Activated CD8-positive, alpha-beta memory T cell treated with anti-CD3 and anti-CD28 coated beads for 36 hours (primary cell): ENCODE results near the gene CHCHD3. TPM values are rescaled to one million over a fixed set of nuclear protein-coding genes. Genes with fewer than 3 reads are reported as not detected.

Experiments used
- CTCF ChIA-PET: fragments of 350-600 bp; sonication (Branson Sonifier 250); formaldehyde crosslinking; loops from one replicate; lab custom pipeline; 2021; ENCODE audit warnings: antibody characterized with exemption; lab: Charles Lee
- POLR2A ChIA-PET: fragments of 350-600 bp; sonication (Branson Sonifier 250); formaldehyde crosslinking; loops from one replicate; lab custom pipeline; 2021; ENCODE audit warnings: antibody characterized with exemption; lab: Charles Lee
- total RNA-seq, 2 experiments: library from RNA; stranded (reverse); gene quantifications; one replicate each; pipeline ENCODE4 v1.2.3, GENCODE V29; 2021

The CHCHD3 gene
- total RNA-seq, 2 experiments from 2014 or later = 85.2 to 87.1 TPM

DNA sequence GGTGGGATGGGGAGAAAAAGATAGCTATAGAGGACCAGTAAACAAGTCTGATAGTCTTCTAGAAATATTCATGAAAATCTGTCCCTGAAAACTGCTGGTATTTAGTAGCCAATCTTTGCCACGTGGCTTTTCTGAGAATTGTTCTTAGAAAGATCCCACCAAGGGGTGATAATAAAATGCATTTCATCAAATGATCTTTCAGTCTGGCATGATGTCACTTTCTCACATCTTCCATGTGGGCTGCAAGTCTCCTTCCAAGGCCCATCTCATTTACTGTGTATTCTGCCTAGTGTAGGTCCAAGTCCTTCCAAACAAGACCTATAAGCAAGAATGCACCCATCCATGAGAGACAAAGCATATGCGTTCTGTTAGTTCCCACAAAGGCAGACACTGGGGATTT lies 226.0 kb downstream of the CHCHD3 start:
- ChIA-PET POLR2A (no interaction called here), CTCF (no interaction called here)

DNA sequence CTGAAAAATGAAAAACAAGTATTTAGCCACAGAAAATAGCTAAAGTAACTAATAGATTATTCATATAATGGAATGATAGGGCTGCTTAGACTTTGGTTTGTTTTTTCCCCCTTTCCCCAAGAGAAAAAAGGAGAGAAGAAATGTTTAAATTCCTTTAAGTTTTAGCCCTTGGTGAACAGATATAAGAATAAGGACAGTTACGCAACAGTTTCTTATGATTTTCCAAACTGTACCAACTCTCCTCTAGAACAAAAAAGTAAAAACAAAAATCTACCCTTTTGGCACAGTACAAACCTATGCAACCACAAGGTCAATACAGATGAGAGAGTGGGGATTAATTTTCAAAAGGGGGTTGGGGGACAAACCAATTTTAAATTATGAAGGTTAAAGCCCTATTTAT lies 227.7 kb downstream of the CHCHD3 start:
- CTCF ChIA-PET = no interaction called here
- POLR2A ChIA-PET = no interaction called here

DNA sequence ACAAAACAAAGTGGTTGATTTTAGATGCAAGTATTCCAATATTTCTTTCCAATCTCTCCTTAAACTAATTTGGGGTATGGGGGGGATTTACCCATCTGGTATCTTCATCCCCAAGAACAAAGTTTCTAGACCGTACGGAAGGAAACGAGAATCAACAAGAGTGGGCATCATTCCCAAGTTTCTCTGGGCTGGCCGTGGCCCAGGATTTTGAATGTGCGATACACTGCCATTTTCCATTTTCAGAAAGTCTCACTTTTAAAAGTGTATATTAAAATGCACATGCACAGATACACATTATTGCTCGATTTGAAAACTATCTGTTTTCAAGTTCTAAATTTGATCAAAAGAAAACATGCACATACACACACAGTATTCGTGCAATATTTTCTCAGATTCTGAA lies 234.5 kb downstream of the CHCHD3 start:
- POLR2A ChIA-PET = no interaction called here
- CTCF ChIA-PET = no interaction called here

DNA sequence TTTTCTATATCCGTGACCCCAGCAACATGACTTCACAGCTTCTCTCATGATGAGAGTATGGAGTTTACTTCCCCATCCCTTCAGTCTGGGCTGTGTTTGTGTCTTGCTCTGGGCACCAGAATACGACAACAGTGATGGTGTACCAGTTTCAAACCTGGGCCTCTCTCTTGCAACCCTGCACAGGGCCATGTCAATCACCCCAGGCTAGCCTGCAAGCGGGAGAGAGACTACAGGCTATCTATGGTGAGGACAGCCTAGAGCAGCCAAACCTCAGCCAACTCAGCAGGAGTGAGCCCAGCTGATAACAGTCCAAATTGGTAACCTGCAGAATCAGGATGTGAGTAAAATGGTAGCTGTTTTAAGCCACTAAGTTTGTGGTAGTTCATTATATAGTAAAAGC lies 235.8 kb downstream of the CHCHD3 start:
- CTCF ChIA-PET = no interaction called here
- POLR2A ChIA-PET = no interaction called here

DNA sequence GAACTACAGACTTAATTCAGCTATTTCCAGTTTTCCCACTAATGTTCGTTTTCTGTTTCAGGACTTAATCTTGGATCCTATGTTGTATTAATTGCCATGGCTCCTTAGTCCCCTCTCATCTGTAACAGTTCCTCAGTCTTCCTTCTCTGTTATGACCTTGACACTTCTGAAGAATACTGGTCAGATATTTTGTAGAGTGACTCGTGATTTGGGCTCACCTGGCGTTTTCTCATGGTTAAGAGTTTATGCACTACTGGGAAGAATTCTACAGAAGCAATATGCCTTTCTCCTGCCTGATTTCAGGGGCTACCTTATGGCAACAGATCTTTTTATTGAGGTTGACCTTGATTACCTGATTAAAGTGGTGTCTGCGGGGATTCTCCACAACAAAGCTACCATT lies 239.4 kb downstream of the CHCHD3 start:
- ChIA-PET POLR2A (no interaction called here), CTCF (no interaction called here)

DNA sequence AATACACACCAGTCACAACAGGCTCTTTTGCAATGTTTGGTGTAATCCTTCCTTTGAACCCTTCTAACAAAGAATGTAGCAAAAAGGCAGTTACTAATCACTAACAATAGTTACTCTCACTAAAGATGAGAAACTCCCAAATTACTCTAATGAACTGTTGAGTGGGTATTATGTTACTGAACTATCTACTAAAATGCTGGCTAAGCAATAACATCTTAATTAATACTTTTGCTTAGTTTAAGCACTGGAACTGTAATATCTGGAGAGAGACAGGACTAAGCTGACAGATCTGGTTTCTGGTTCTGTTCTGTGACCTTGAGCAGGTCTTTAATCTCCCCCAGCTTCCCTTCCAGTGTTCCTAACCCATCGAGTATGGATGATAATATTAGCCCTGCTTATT lies 241.7 kb downstream of the CHCHD3 start:
- ChIA-PET CTCF (no interaction called here), POLR2A (no interaction called here)

DNA sequence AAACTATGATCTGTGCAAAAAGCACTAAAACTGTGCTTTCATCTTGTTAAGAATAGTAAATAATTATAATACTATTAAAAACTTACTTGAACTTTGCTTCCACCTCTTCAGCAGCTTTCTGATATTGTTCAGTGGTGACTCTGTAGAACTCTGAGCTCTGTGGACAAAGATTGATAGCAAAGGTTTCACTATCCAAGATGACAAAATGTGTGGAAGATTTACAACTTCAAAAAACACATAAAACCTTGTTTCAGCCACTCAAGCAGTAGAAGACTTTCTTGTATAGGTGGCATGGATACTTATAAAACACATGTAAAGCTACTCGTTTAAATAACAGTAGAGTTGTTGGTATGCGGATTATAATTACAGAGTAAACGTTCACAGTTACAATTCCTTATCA lies 243.6 kb downstream of the CHCHD3 start:
- CTCF ChIA-PET = no interaction called here

DNA sequence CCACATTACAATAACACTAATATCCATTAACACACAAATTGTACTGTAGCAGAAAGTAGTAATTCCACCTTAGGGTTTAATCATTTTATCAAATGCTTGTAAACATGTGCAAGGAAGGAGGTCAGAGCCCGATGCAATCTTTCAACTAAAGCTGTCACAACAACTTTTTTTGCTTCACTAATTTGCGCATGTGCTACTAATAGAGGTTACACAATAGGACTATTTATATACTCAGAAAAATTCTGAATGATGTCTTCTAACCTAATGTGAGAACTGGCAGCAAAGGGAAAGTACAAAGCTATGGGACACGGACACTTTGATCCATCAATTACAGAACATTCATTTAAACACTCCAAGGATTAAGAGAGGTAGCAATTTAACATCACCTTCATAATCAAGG lies 244.4 kb downstream of the CHCHD3 start:
- POLR2A ChIA-PET = no interaction called here
- CTCF ChIA-PET = no interaction called here

More for the DNA sequence above, 243.6 kb downstream of the CHCHD3 start:
- POLR2A ChIA-PET = no interaction called here

DNA sequence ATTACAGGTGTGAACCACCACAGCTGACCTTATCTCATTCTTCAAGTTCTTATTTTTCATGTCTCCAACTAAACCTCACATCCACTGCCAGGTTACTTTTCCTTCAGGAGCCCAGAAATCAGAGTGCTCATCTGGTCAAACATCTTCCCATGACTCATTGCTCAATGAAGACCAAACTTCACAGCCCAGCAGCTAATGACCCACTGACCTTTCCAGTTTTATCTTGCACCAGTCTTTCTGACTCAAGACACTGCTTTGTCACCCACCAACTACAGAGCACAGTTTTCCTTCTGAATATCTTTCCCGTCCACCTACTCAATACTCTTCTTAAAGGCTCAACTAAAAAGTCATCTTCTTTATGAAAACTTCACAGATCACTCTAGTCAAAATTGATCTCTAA lies 245.1 kb downstream of the CHCHD3 start:
- ChIA-PET CTCF (no interaction called here), POLR2A (no interaction called here)

DNA sequence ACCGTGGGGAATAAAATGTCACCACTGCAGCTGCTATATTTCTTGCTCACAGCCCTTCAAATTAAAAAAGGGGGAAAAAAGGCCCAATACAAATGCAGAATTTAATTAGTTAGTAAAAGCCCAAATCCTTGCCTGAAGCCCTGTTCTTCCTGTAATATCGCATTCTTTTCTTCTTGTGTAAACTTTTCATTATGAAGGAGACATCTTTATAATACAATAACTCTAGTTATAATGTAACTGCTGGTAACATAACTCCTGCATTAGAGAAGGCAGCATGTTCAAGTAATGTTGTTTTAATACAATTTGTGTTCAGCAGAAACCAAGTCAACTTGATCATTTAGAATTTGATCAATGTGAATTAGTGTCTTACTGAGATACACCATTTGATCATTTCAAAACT lies 250.9 kb downstream of the CHCHD3 start:
- CTCF ChIA-PET = interaction anchor here (0.6 kb wide), 1 partner anchor 19 kb away, joined by 7 read pairs; no protein-coding TSS in a partner anchor
- POLR2A ChIA-PET = no interaction called here

DNA sequence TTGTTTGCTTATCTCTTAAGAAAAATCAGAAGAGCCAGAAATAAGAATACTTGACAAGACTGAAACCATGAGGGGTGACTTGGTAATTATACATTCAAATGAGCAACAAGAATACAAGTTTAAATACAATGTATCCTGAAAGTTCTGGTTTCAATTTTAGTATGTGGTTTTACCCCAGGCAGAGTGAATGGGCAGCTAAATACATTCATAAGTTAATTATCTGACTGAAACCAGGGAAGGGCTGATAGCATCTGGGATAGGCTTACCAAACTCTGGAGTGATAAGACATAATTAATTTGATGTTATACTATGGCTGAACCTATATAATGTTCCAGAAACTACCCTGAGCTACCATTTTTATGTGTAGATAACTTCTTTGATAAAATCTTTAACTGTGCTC lies 253.4 kb downstream of the CHCHD3 start:
- ChIA-PET CTCF (no interaction called here), POLR2A (no interaction called here)

DNA sequence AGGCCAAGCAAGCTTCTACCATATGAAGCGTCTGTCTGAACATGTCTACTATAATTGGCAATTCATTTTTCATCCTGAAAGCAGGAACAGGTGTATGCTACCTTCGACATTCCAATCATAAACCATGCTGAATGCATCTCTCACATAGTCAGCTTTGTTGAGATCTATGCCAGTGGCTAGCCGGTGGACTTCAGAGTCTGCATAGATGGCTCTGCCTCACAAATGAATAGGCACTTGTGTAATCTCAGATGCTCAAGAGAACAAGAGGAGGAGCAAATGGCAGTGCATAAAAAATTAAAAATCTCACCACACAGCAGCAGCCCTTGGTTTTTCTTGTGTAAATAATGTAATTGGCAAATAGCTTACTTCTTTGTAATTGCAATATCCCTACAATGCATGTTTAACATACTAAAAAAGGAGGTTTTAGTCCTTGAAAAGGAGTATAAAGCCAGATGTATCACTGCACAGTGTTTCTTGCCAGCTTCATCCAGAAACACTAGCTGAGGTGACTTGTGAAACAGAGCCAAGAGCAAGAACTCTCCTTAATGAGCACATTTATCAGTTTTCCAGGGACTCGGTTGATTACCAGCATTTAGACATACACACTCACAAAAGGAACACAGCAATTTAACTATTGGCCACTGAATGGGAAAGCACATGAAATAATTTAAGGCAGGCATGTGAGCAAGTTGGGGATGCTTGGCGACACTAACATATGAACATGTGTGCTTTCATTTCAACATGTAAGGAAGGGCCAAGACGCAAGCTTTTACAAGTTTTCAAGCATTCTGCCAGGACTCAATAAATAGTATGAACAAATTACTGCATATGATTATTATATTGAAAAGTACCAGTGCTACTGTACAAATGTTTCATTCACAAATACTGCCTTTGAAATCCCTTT lies 255.7 kb downstream of the CHCHD3 start:
- POLR2A ChIA-PET = no interaction called here
- CTCF ChIA-PET = no interaction called here

DNA sequence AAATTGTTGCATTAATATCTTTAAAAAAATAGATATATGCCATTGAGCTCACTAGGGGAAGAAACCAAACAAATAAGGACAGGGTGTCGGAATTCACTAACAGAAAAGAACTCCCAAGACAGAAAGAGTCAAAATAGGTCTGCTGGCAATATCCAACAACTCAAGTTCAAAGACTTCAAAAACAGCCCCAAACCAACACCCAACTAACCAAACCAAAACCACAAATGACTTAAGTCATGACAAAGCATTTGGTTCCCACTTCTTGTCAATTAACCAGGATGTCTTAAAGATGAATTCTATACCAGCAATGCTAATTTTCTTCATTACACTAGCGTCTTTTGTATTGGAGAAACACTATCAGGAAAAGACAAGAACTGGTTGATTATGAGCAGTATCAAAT lies 256.7 kb downstream of the CHCHD3 start:
- POLR2A ChIA-PET = no interaction called here
- CTCF ChIA-PET = no interaction called here

DNA sequence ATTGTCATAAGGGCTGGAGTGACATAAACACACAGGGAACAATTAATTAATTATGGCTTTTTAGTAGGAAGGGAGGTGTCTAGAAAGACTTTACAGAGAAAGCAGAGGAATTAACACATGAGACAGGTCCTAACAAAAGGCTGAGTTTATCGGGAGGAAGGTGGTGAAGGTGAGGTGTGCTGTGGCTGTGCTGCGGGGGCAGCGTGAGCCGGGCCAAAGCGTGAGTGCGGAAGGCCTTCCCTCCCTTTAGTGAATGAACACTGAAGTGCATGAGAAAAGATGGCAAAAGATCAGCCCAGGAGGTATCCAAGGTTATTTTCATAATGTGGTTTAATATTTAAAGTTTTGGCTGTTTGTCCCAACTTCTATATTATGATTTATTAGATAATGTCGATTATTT lies 262.2 kb downstream of the CHCHD3 start:
- POLR2A ChIA-PET = no interaction called here
- CTCF ChIA-PET = no interaction called here

DNA sequence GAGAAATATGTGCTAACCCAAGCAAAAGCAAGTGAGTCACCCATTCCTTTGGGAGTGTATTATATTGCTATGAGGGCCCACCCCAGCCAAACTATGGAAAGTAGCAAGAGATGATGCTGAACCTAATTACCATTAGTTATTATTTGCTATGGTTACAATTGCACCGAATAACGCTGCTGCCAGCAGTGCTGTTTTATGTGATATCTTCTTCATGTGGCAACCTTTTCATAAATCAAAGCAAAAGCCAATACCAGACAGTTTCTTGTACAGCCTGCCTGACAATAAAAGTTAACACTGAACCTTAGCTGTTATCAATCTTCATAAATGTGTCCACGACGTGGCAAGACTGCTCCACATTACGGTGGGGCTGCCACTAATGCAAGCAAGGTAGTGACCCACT lies 263.9 kb downstream of the CHCHD3 start:
- ChIA-PET POLR2A (no interaction called here), CTCF (no interaction called here)

DNA sequence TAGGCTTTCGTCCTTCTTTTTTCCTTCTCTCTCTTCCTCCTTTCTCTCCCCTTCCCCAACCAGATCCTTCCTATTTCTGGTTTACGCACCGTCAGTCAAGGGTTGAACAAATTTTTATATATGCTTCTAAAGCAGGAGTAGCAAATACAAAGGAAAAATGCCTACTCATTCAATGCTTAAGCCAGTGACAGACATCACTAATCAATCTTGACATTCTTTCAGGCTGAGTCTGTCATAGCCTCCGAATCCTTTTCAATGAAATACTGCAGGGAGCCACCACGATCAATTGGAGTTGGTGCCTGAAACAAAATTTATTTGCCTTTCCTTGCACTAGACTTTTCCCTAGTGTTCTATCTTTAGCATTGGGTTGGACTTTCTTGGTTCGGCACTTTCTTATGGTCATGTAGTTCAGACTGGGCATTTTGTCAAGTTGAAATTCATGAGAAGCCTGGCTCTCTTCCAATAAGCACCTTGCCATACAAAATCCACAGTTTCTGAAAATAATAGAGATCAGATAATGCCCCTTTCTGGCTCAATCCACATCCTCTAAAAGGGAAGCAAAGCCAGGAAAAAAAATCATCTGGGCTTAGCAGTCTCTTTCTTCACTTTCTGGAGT lies 266.1 kb downstream of the CHCHD3 start:
- ChIA-PET CTCF (no interaction called here), POLR2A (no interaction called here)

DNA sequence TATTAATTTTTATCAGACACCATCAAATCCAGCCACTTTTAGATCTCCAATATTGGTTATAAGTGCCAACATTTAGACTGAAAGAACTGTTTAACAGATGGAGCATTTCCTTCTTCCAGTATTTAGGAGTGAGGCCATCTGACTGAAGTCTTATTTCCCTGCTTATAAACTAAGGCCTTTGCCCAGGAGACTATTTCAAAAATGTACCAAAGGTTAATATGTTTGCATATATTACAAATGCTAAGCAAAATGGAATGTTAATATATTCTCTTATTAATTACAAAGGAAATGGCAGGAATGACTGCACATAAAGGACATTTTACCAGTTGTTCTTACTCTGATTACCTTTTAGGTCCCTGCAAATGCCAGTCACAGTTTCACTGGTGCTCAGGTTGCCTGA lies 266.8 kb downstream of the CHCHD3 start:
- POLR2A ChIA-PET = no interaction called here
- CTCF ChIA-PET = no interaction called here

DNA sequence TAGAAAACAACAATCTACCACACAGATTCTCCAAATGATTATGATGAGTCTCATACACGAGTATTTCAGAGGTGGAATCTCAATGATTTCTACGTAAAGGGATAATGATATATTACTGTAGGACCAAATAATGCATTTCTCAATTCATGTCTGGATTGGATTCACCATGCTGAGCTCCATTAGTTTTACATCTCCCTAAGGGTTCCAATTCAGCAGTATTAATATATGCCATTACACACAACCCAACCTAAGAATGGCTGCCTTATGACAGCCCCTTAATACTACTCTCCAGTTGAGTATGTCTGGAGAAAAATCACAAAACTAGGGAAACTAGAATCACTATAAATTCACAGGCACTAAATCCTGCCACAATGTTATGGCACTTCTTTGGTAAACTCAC lies 271.3 kb downstream of the CHCHD3 start:
- POLR2A ChIA-PET = no interaction called here
- CTCF ChIA-PET = no interaction called here

DNA sequence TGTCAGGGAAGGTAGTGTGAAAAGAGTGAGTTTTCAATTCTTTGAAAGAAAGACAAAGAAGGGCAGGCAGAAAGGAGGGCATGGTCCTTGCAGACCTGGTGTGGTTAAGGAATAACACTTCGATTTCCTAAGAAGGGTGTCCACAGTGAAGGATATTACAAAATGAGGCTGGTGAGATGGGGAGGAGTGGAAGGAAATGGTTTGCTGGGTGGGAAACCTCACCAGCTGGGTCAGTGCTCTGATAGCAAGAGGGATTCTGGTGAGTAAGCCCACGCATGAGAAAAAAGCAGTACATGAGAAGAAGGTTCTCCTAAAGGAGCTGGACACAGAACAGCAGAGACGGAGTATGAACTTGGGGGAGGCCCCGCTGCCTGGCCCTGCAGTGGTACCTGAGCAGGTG lies 275.1 kb downstream of the CHCHD3 start:
- CTCF ChIA-PET = no interaction called here

DNA sequence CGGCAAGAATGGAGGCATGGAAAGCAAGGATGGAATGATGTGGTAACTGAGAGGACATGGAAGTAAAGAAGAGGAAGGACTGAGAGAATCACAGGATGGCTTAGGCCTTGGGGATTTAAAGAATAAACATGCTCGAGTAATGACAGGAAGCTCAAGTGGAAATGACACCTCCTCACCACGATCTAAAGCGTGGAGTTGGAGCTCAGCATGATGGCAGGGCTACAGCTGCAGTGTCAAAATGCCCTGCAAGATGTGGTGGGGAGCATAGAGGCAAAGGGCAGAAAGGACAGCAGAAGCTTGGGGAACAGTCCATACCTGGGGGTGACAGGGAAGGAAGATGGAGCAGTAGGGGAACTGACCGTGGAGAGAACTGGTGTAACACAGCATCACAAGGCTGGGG lies 276.1 kb downstream of the CHCHD3 start:
- ChIA-PET CTCF (no interaction called here), POLR2A (no interaction called here)

More for the DNA sequence above, 275.1 kb downstream of the CHCHD3 start:
- POLR2A ChIA-PET = interaction anchor here (0.6 kb wide), 1 partner anchor 250 kb away, joined by 3 read pairs; no protein-coding TSS in a partner anchor
